GM23338 (cell line): Measurements from ENCODE around the gene SIRT7.

ENCODE experiments used
- CREB1 ChIP-seq: fragments of 250-450 bp; sonication (Bioruptor Pico); IDR thresholded peaks from 2 replicates; pipeline ENCODE4 v1.5.0; 2020; ENCODE audit warnings: low read depth, mild to moderate bottlenecking, moderate library complexity
- CTCF ChIP-seq, 2 experiments: fragments of 200-600 bp in 1 of 2; sonication (generic) in 1 of 2; conservative IDR thresholded peaks; 2 replicates each; pipeline versions ENCODE4 v1.5.1 to v1.6.1; 2016 to 2017; ENCODE audit warnings: antibody characterized with exemption in 2 of 2, low read depth in 2 of 2, mild to moderate bottlenecking in 2 of 2, moderate library complexity in 1 of 2
- ETS1 ChIP-seq: IDR thresholded peaks from 2 replicates; pipeline ENCODE4 v1.6.1; 2016; ENCODE audit warnings: antibody characterized with exemption
- EZH2 ChIP-seq: fragments of 200-600 bp; sonication (generic); IDR thresholded peaks from one replicate; pipeline ENCODE4 v1.8.0; 2017; ENCODE audit warnings: antibody characterized with exemption, mild to moderate bottlenecking, low read depth; ENCODE audit not compliant: unreplicated experiment
- EZH2phosphoT487 ChIP-seq: fragments of 200-600 bp; sonication (generic); IDR thresholded peaks from one replicate; pipeline ENCODE4 v1.8.1; 2018; ENCODE audit warnings: antibody characterized with exemption; ENCODE audit not compliant: unreplicated experiment
- JUNB ChIP-seq: IDR thresholded peaks from one replicate; pipeline ENCODE4 v1.6.1; 2016; ENCODE audit warnings: antibody characterized with exemption; ENCODE audit not compliant: unreplicated experiment
- NANOG ChIP-seq: IDR thresholded peaks from 2 replicates; pipeline ENCODE4 v1.6.1; 2016; ENCODE audit warnings: antibody characterized with exemption, borderline replicate concordance
- POLR2AphosphoS5 ChIP-seq: IDR thresholded peaks from 2 replicates; pipeline ENCODE4 v1.6.1; 2016; ENCODE audit warnings: antibody characterized with exemption, low read depth
- REST ChIP-seq: IDR thresholded peaks from one replicate; pipeline ENCODE4 v1.6.1; 2018; ENCODE audit warnings: antibody characterized with exemption; ENCODE audit not compliant: unreplicated experiment
- STAT1 ChIP-seq: IDR thresholded peaks from one replicate; pipeline ENCODE4 v1.6.1; 2016; ENCODE audit warnings: antibody characterized with exemption; ENCODE audit not compliant: unreplicated experiment
- ZNF114 ChIP-seq: fragments of 250-450 bp; sonication (Bioruptor Pico); IDR thresholded peaks from 2 replicates; pipeline ENCODE4 v1.5.0; 2020; ENCODE audit warnings: mild to moderate bottlenecking, moderate library complexity
- ZNF331 ChIP-seq: fragments of 250-450 bp; sonication (Bioruptor Pico); IDR thresholded peaks from 2 replicates; pipeline ENCODE4 v1.5.0; 2020; ENCODE audit warnings: low read depth, mild to moderate bottlenecking, moderate library complexity

DNA sequence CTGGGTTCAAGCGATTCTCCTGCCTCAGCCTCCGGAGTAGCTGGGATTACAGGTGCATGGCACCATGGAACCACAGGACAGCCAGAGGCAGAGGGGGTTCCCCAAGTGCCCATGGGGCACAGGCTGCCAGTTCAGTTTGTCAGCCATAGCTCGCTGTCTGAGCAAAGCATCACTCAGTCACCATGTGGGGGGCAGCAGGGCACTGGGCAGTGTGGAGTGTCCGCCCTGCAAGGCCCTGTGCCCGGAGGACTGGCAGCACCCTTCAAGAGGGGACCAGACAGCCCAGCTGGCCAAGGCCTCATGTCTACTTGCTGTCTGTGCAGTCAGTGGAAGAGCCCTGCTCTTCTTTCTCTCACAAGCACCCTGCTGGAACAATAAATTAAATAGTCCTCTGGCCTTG is 33.0 kb downstream of the SIRT7 start:
- TF ChIP-seq CTCF (conservative IDR thresholded peaks at IDR 0.05; ENCODE audit: low read depth in 2 of 2) (no peak), POLR2AphosphoS5 (no peak), EZH2 (no peak), STAT1 (no peak), JUNB (no peak), ETS1 (no peak), ZNF331 (CRISPR knock-in tag) (no peak), EZH2phosphoT487 (no peak), NANOG (no peak), ZNF114 (CRISPR knock-in tag) (no peak), REST (no peak), CREB1 (CRISPR knock-in tag) (no peak)
